ENCODE results near the gene SLC25A11. TPM values are rescaled to one million over a fixed set of nuclear protein-coding genes. Genes with fewer than 3 reads are reported as not detected.
A peak's percentile ranks its signal among the peaks of the same experiment; 100 is the strongest.

Gene SLC25A11
- total and polyA plus RNA-seq, 7 donors = 97.1 to 225 (median 128) TPM

- H3K9me3 ChIP-seq = no peaks in the 10 kb centered on the region
- ATAC-seq = no peak
- WGBS, 3 donors = 6 to 27% (median 24%) methylated on average over 3 to 4 of the region's 4 CpGs
- peaks cover 41% of the 10 kb centered on the region for H3K4me1 ChIP-seq
- H3K36me3 ChIP-seq (ENCODE audit: insufficient read depth in 1 of 2, low read depth in 1 of 2) = peaks cover 0 to 51% of the 10 kb centered on the region in 2 donors
- peak overlapping the region; percentile 97 for H3K4me3 ChIP-seq
- H3K27me3 ChIP-seq (ENCODE audit: insufficient read depth in 3 of 3, low read length in 2 of 3) = no peaks in the 10 kb centered on the region
- intact Hi-C loops (cut with DNase I) = no loop called here
- TF ChIP-seq, protein P1, sequence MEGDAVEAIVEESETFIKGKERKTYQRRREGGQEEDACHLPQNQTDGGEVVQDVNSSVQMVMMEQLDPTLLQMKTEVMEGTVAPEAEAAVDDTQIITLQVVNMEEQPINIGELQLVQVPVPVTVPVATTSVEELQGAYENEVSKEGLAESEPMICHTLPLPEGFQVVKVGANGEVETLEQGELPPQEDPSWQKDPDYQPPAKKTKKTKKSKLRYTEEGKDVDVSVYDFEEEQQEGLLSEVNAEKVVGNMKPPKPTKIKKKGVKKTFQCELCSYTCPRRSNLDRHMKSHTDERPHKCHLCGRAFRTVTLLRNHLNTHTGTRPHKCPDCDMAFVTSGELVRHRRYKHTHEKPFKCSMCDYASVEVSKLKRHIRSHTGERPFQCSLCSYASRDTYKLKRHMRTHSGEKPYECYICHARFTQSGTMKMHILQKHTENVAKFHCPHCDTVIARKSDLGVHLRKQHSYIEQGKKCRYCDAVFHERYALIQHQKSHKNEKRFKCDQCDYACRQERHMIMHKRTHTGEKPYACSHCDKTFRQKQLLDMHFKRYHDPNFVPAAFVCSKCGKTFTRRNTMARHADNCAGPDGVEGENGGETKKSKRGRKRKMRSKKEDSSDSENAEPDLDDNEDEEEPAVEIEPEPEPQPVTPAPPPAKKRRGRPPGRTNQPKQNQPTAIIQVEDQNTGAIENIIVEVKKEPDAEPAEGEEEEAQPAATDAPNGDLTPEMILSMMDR (IDR thresholded peaks at IDR 0.05) = no peak
- H3K27ac ChIP-seq = peak overlapping the region; percentile 96
- no peak for DNase-seq
Observed at GRCh38 chr17:4945944-4946280, 6.1 kb upstream of the SLC25A11 start.

DNA sequence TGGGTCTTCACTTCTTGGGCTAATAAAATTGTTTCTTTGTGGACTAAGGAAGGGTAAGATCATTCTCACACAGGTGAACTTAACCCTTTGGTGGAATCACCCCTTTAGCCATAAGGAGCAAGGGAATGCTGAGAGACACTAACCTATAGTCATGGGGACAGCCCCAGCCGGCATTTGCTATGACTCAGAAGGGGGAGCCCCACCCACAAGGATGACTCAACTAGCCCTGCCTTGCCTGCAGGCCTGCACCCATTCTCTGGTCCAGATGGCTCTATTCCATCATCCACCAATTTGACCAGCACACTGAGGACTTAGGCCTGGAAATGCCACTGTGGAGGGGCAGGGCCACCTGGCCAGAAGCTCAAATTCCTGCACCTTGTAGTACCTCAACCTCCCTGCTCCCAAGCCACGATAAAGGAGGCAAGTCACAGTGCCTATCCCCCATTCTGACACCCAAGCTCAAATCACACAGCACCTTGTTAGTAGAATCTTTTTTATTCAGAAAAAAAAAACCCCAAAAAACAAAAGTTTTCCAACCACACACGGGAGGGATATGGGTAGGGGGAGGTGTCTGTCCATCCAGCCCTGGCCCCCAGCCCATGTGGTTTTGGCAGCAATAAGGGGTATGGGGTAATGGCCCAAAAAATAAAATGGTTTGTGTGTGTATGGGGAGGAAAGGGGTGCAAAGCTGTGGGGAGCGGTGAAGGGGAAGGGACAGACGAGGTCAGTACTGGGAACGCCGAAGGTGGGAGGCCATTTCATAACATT, 5.5 kb upstream of the SLC25A11 start:
- H3K27ac ChIP-seq = peak overlapping the region; percentile 96
- no peaks in the 10 kb centered on the region for H3K9me3 ChIP-seq
- WGBS, 3 donors = 23 to 35% (median 23%) methylated on average over 7 of the region's 7 CpGs
- no peaks in the 10 kb centered on the region for H3K27me3 ChIP-seq (ENCODE audit: insufficient read depth in 3 of 3, low read length in 2 of 3)
- peak overlapping the region; percentile 97 for H3K4me3 ChIP-seq
- DNase-seq (peak; percentile 86 to 90), ATAC-seq (peak; percentile 48 to 62 (median 58))
- intact Hi-C loops (cut with DNase I) = no loop called here
- H3K36me3 ChIP-seq (ENCODE audit: insufficient read depth in 1 of 2, low read depth in 1 of 2) = peaks cover 0 to 51% of the 10 kb centered on the region in 2 donors
- TF ChIP-seq, protein P1 (IDR thresholded peaks at IDR 0.05) = no peak
- H3K4me1 ChIP-seq = peaks cover 36% of the 10 kb centered on the region

DNA sequence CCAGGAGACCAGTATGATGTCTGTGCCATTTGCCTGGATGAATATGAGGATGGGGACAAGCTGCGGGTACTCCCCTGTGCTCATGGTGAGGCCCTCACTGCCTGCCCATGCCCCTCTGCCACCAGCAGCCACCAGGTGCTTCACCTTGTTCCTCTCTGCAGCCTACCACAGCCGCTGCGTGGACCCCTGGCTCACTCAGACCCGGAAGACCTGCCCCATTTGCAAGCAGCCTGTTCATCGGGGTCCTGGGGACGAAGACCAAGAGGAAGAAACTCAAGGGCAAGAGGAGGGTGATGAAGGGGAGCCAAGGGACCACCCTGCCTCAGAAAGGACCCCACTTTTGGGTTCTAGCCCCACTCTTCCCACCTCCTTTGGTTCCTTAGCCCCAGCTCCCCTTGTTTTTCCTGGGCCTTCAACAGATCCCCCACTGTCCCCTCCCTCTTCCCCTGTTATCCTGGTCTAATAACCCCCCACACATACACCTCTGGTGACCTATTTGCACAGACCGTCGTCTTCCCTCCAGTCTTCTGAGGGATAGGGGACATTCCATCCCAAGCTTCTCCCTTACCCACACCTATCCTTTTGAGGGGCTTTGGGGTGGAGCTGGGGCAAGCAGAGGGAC, 4.8 kb upstream of the SLC25A11 start:
- TF ChIP-seq, protein P1 (IDR thresholded peaks at IDR 0.05) = no peak
- WGBS, 3 donors = 60 to 61% (median 61%) methylated on average over 8 of the region's 8 CpGs
- intact Hi-C loops (cut with DNase I) = loop anchor here (5.0 kb wide), 3 partner anchors 37 to 53 kb away; partner anchors contain the start of genes CAMTA2 (in 1 of the 2), INCA1 (in 1 of the 2) and KIF1C (in 1 of the 2)
- peak overlapping the region; percentile 96 for H3K27ac ChIP-seq
- H3K4me1 ChIP-seq = peaks cover 33% of the 10 kb centered on the region
- ATAC-seq (no peak), DNase-seq (peak in 1 of 2 donors; percentile 48)
- peaks cover 0 to 51% of the 10 kb centered on the region in 2 donors for H3K36me3 ChIP-seq (ENCODE audit: insufficient read depth in 1 of 2, low read depth in 1 of 2)
- no peaks in the 10 kb centered on the region for H3K9me3 ChIP-seq
- no peaks in the 10 kb centered on the region for H3K27me3 ChIP-seq (ENCODE audit: insufficient read depth in 3 of 3, low read length in 2 of 3)
- peak overlapping the region; percentile 97 for H3K4me3 ChIP-seq

DNA sequence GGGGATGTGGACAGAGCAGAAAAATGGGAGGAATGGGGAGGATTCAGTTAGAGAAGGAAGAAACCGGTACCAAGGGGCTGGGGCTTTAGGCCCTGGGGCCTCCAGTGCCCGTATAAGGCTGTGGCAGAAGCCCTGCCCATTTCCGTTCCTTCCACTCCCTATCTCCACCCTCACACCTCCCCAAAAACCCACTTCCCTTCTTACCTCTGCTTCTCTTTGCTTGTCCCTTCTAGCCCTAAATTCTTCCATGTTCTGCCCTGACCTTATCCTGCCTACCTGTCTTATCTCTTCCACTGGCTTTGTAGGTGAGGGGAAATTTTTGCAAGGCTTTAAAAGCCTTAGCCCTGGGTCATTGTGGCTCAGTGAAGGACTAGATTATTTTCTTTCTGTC, 4.3 kb upstream of the SLC25A11 start:
- Histone ChIP-seq H3K36me3 (ENCODE audit: insufficient read depth in 1 of 2, low read depth in 1 of 2) (peaks cover 0 to 51% of the 10 kb centered on the region in 2 donors), H3K27ac (peak overlapping the region; percentile 96), H3K4me3 (no peak overlapping the region), H3K9me3 (no peaks in the 10 kb centered on the region), H3K27me3 (ENCODE audit: insufficient read depth in 3 of 3, low read length in 2 of 3) (no peaks in the 10 kb centered on the region), H3K4me1 (peaks cover 33% of the 10 kb centered on the region)
- 45 to 61% (median 50%) methylated on average over 2 to 3 of the region's 3 CpGs for WGBS, 3 donors
- intact Hi-C loops (cut with DNase I) = loop anchor here (5.0 kb wide), 3 partner anchors 37 to 53 kb away; partner anchors contain the start of genes CAMTA2 (in 1 of the 2), INCA1 (in 1 of the 2) and KIF1C (in 1 of the 2)
- ATAC-seq (no peak), DNase-seq (peak in 1 of 2 donors; percentile 39)
- TF ChIP-seq, protein P1 (IDR thresholded peaks at IDR 0.05) = no peak
